ENCODE results near the gene GEMIN2.
"Not testable (repeated sequence)": the region's sequence is repeated elsewhere in the genome, so short reads cannot be mapped to it uniquely, and the experiment has no call there.

The GEMIN2 gene

DNA sequence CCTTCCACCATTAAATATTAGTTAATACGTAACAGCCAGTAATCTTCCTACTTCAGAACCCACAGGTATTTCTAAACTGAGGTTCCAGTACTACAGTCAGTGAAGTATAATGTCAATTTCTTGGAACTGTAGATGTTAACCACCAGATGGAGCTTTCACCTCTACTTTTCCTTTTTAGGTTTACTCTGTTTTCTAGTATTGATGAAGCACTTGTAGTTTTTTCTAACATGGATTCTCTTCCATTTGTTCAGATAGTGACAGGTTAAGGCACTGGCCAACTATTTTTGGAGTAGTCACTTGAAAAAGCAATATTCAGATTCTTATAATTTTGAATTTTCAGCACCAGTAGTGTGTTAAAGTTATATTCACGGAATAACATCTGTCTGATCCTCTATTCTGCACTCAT lies 6.5 kb upstream of the GEMIN2 start:
- H3K36me3 ChIP-seq (ENCODE audit: insufficient read depth, low read length): no peaks in the 10 kb centered on the region
- no peak overlapping the region for H3K9ac ChIP-seq (ENCODE audit: insufficient read length)
- no peak for DNase-seq (ENCODE audit: low read depth, low spot score)
- H3K9me3 ChIP-seq (ENCODE audit: low read depth, low read length): no peaks in the 10 kb centered on the region
- no peak overlapping the region for H3K4me3 ChIP-seq
- H3K27ac ChIP-seq: no peak overlapping the region
- no peak for TF ChIP-seq FOXP2 (optimal IDR thresholded peaks at IDR 0.05; ENCODE audit: control extremely low read depth, extremely low read length, insufficient read depth)
- TF ChIP-seq POLR2AphosphoS5 (IDR thresholded peaks at IDR 0.05; ENCODE audit: borderline replicate concordance, low read depth, low read length): no peak
- no peak for TF ChIP-seq EZH2 (IDR thresholded peaks at IDR 0.05)

DNA sequence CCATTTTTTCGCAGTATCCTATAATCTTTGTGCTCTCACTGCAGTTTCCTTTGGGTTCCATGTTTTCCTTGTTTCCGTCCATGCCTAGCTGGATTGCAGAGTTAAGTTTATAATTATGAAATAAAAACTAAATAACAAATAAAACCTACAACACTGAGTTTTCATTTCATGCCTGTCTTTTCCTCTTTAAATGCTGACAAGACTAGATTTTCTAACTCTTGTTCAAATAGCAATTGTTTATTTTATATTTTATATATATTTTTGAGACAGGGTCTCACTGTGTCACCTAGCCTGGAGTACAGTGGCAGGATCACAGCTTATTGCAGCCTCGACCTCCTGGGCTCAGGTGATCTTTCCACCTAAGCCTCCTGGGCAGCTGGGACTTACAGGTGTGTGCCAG lies 5.3 kb upstream of the GEMIN2 start:
- DNase-seq (ENCODE audit: low read depth, low spot score): no peak
- TF ChIP-seq EZH2 (IDR thresholded peaks at IDR 0.05): no peak
- TF ChIP-seq POLR2AphosphoS5 (IDR thresholded peaks at IDR 0.05; ENCODE audit: borderline replicate concordance, low read depth, low read length): no peak
- no peak for TF ChIP-seq FOXP2 (optimal IDR thresholded peaks at IDR 0.05; ENCODE audit: control extremely low read depth, extremely low read length, insufficient read depth)
- no peaks in the 10 kb centered on the region for H3K36me3 ChIP-seq (ENCODE audit: insufficient read depth, low read length)
- no peak overlapping the region for H3K4me3 ChIP-seq
- H3K9ac ChIP-seq (ENCODE audit: insufficient read length): no peak overlapping the region
- H3K9me3 ChIP-seq (ENCODE audit: low read depth, low read length): no peaks in the 10 kb centered on the region
- no peak overlapping the region for H3K27ac ChIP-seq

DNA sequence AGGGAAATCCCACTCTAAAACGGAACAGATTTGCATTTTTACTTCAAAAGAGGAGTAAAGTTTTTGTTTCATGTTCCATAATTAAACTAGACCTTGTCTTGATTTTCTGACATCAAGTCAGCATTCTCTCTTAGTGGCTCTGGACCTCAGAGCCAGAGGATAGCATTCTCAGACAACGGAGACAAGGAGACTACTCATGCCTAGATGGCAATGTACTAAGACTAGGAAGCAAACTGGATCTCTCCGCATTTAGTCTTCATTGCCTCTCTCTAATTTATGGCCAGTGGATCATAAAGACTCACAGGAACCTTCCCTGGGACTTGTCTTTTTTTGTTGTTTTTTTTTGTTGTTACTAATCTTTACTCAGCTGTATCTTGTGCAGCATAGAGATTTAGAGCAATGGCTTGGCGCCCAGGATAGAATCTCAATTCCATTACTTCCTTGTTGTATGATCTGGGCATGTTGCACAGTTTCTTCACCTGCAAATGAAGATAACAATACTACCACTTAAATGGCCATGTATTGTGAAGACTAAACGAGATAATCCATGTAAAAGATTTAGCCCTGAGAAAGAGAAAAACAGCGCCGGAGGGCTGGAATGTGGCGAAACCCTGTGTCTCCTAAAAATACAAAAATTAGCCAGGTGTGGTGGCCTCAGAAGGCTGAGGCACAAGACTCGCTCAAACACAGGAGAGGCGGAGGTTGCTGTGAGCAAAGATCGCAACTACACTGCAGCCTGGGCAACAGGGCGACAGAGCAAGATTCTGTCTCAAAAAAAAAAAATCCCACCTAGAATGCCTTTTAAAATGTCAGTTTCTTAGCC lies 4.0 kb upstream of the GEMIN2 start:
- no peak overlapping the region for H3K9ac ChIP-seq (ENCODE audit: insufficient read length)
- H3K9me3 ChIP-seq (ENCODE audit: low read depth, low read length): no peaks in the 10 kb centered on the region
- no peaks in the 10 kb centered on the region for H3K36me3 ChIP-seq (ENCODE audit: insufficient read depth, low read length)
- no peak overlapping the region for H3K4me3 ChIP-seq
- DNase-seq (ENCODE audit: low read depth, low spot score): no peak
- H3K27ac ChIP-seq: no peak overlapping the region
- TF ChIP-seq EZH2 (IDR thresholded peaks at IDR 0.05) (no peak), POLR2AphosphoS5 (IDR thresholded peaks at IDR 0.05; ENCODE audit: borderline replicate concordance, low read depth, low read length) (no peak), FOXP2 (optimal IDR thresholded peaks at IDR 0.05; ENCODE audit: control extremely low read depth, extremely low read length, insufficient read depth) (no peak)

DNA sequence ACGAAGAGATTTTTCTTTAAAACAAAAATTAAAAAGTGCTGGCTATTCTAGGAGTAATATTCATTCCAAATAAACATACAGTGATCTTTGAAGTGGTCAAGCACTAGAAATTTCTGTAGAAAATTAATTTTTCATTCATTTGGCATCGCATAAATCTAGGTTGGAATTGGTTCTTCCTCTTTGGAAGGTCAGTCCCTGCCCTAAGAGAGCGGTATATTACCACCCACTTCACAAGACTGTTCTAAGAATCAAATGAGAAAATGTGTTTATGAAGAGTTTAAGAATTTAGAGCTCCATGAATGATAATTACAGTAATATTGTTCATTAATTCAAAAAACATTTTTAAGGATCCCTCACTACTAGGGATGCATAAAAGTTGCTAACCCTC lies 444 bp upstream of the GEMIN2 start:
- no peak for DNase-seq (ENCODE audit: low read depth, low spot score)
- TF ChIP-seq POLR2AphosphoS5 (IDR thresholded peaks at IDR 0.05; ENCODE audit: borderline replicate concordance, low read depth, low read length) (no peak), EZH2 (IDR thresholded peaks at IDR 0.05) (no peak), FOXP2 (optimal IDR thresholded peaks at IDR 0.05; ENCODE audit: control extremely low read depth, extremely low read length, insufficient read depth) (no peak)

DNA sequence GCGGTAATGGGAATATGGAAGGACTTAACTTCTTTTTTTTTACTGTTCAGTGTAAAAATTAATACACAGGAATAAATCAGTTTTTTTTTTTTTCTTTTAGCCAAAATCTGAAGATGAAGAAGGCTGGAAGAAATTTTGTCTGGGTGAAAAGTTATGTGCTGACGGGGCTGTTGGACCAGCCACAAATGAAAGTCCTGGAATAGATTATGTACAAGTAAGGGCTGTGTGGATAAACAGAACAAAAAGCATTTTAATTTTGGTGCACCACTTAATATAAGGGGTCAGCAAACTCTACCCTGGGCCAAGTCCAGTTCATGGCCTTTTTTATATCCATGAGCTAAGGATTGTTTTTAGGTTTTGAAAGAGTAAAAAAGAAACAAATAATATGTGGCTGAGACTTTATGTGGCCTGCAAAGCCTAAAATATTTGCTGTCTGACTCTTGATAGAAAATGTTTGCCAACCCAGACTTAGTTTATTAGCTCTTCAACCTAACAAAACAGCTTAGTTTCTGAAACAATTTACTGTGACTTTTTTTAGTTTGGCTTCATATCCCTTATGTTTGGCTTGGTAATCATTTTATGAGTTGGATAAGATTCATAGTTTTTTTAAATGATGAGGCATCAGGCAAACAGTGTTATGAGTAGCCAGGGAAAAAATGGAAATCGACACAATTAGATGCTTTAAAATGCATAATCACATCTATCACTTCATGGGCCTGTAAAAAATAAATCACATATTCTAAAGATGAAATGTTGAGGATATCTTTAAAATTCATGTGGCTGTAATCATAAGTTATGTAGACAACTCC lies 8.4 kb downstream of the GEMIN2 start:
- DNase-seq (ENCODE audit: low read depth, low spot score): no peak
- Histone ChIP-seq H3K27ac (no peak overlapping the region), H3K9ac (ENCODE audit: insufficient read length) (no peak overlapping the region), H3K9me3 (ENCODE audit: low read depth, low read length) (no peaks in the 10 kb centered on the region), H3K4me3 (no peak overlapping the region), H3K36me3 (ENCODE audit: insufficient read depth, low read length) (peaks cover 66% of the 10 kb centered on the region)
- no peak for TF ChIP-seq EZH2 (IDR thresholded peaks at IDR 0.05)
- TF ChIP-seq POLR2AphosphoS5 (IDR thresholded peaks at IDR 0.05; ENCODE audit: borderline replicate concordance, low read depth, low read length): no peak
- no peak for TF ChIP-seq FOXP2 (optimal IDR thresholded peaks at IDR 0.05; ENCODE audit: control extremely low read depth, extremely low read length, insufficient read depth)

More for the DNA sequence above, 444 bp upstream of the GEMIN2 start:
- no peaks in the 10 kb centered on the region for H3K9me3 ChIP-seq (ENCODE audit: low read depth, low read length)
- peak overlapping the region; percentile 78 for H3K27ac ChIP-seq
- peaks cover 12% of the 10 kb centered on the region for H3K36me3 ChIP-seq (ENCODE audit: insufficient read depth, low read length)
- H3K9ac ChIP-seq (ENCODE audit: insufficient read length): peak overlapping the region; percentile 70
- peak overlapping the region; percentile 85 for H3K4me3 ChIP-seq

DNA sequence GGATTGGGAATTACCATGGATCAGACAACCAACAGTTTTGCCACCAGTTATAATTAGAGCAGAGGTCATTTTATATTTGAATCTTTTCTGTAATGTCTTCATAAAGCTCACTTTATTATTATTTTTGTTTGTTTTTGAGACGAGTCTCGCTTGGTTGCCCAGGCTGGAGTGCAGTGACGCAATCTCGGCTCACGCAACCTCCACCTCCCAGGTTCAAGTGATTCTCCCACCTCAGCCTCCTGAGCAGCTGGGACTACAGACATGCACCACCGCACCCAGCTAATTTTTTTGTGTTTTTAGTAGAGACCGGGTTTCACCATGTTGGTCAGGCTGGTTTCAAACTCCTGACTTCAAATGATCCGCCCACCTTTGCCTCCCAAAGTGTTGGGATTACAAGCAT lies 23.7 kb downstream of the GEMIN2 start:
- not testable (repeated sequence) for DNase-seq (ENCODE audit: low read depth, low spot score); H3K4me3 ChIP-seq; H3K9ac ChIP-seq (ENCODE audit: insufficient read length); H3K27ac ChIP-seq; H3K9me3 ChIP-seq (ENCODE audit: low read depth, low read length)
- peaks cover 47% of the 10 kb centered on the region for H3K36me3 ChIP-seq (ENCODE audit: insufficient read depth, low read length)

DNA sequence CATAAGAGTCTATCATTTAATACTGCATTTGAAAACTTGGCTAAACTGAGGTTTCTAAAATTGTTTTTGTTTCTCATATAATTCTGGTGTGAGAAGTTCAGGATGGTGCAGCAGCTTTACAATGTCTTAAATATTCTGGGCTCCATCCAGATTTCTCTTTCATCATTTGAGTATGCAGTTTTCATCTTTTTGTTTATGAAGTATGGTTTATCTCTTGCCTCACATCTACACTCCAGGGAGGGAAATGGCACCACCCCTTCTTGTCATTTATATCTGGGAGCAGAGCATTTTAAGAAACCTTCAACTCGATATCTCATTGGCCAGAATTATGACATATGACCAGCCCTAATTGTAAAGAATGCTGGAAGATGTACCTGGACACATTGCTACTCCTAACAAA lies 24.3 kb downstream of the GEMIN2 start:
- H3K36me3 ChIP-seq (ENCODE audit: insufficient read depth, low read length): peaks cover 45% of the 10 kb centered on the region
- no peaks in the 10 kb centered on the region for H3K9me3 ChIP-seq (ENCODE audit: low read depth, low read length)
- H3K9ac ChIP-seq (ENCODE audit: insufficient read length): no peak overlapping the region
- no peak overlapping the region for H3K27ac ChIP-seq
- no peak for DNase-seq (ENCODE audit: low read depth, low spot score)
- TF ChIP-seq POLR2AphosphoS5 (IDR thresholded peaks at IDR 0.05; ENCODE audit: borderline replicate concordance, low read depth, low read length) (no peak), FOXP2 (optimal IDR thresholded peaks at IDR 0.05; ENCODE audit: control extremely low read depth, extremely low read length, insufficient read depth) (no peak), EZH2 (IDR thresholded peaks at IDR 0.05) (no peak)
- no peak overlapping the region for H3K4me3 ChIP-seq

DNA sequence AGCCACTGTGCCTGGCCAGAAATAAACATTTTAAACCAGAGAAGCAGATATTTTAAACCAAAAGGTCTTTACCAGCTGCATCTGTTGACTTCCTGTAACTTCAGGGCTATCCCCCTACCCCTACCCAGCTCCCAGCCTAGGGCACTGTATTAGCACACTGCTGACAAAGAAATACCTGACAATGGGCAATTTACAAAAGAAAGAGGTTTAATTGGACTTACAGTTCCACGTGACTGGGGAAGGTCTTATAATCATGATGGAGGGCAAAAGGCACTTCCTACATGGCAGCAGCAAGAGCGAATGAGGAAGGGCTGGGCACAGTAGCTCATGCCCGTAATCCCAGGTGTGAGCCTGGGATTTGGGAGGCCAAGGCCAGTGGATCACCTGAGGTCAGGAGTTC lies 26.0 kb downstream of the GEMIN2 start:
- TF ChIP-seq POLR2AphosphoS5 (IDR thresholded peaks at IDR 0.05; ENCODE audit: borderline replicate concordance, low read depth, low read length) (no peak), EZH2 (IDR thresholded peaks at IDR 0.05) (no peak), FOXP2 (optimal IDR thresholded peaks at IDR 0.05; ENCODE audit: control extremely low read depth, extremely low read length, insufficient read depth) (no peak)
- Histone ChIP-seq H3K9ac (ENCODE audit: insufficient read length) (no peak overlapping the region), H3K9me3 (ENCODE audit: low read depth, low read length) (no peaks in the 10 kb centered on the region), H3K27ac (no peak overlapping the region), H3K4me3 (no peak overlapping the region), H3K36me3 (ENCODE audit: insufficient read depth, low read length) (peaks cover 27% of the 10 kb centered on the region)
- DNase-seq (ENCODE audit: low read depth, low spot score): no peak

DNA sequence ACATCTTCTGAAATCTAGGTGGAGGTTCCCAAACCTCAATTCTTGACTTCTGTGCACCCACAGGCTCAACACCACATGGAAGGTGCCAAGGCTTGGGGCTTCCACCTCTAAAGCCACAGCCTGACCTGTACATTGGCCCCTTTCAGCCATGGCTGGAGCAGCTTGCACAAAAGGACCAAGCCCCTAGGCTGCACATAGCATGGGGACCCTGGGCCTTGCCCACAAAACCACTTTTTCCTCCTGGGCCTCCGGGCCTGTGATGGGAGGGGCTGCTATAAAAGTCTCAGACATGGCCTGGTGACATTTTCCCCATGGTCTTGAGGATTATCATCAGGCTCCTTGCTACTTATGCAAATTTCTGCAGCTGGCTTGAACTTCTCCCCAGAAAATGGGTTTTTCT lies 27.5 kb downstream of the GEMIN2 start:
- not testable (repeated sequence) for H3K9ac ChIP-seq (ENCODE audit: insufficient read length); H3K4me3 ChIP-seq; H3K27ac ChIP-seq; DNase-seq (ENCODE audit: low read depth, low spot score); H3K9me3 ChIP-seq (ENCODE audit: low read depth, low read length)
- H3K36me3 ChIP-seq (ENCODE audit: insufficient read depth, low read length): peaks cover 18% of the 10 kb centered on the region

DNA sequence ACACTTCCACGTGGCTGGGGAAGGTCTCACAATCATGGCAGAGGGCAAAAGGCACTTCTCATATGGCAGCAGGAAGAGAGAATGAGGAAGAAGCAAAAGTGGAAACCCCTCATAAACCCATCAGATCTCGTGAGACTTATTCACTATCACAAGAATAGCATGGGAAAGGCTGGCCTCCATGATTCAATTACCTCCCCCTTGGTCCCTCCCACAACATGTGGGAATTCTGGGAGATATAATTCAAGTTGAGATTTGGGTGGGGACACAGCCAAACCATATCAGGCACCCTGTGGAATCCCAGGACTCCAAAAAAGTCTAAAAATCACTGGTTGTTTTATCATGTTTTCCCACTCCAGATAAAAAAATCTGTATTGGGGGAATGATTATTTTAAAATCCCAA lies 29.1 kb downstream of the GEMIN2 start:
- not testable (repeated sequence) for H3K9ac ChIP-seq (ENCODE audit: insufficient read length); H3K4me3 ChIP-seq; DNase-seq (ENCODE audit: low read depth, low spot score); H3K27ac ChIP-seq; H3K36me3 ChIP-seq (ENCODE audit: insufficient read depth, low read length); H3K9me3 ChIP-seq (ENCODE audit: low read depth, low read length)
